Astrocyte (in vitro differentiated cells and primary cell): ENCODE data around the gene AOAH. TPM values are rescaled to one million over a fixed set of nuclear protein-coding genes. Genes with fewer than 3 reads are reported as not detected.
"Not testable (repeated sequence)": the region's sequence is repeated elsewhere in the genome, so short reads cannot be mapped to it uniquely, and the experiment has no call there.

Experiments
- DNase-seq: peaks from one replicate; pipeline ENCODE4 v3.0.0-alpha.2; 2010; ENCODE audit warnings: low read depth
- FAIRE-seq: peaks from 2 replicates; lab custom pipeline; 2011; peaks lifted over from hg19 to GRCh38; lab: Jason Lieb, UNC
- H2AFZ ChIP-seq: 2 replicates; pipeline ENCODE4 v1.6.0; 2012; ENCODE audit warnings: low read depth, low read length, inconsistent platforms
- H3K27ac ChIP-seq: 2 replicates; pipeline ENCODE4 v1.5.1; 2011; ENCODE audit warnings: low read depth, low read length, inconsistent platforms
- H3K27me3 ChIP-seq: 2 replicates; pipeline ENCODE4 v1.6.0; 2011; ENCODE audit warnings: low read length, inconsistent platforms; ENCODE audit not compliant: insufficient read depth
- H3K36me3 ChIP-seq: 2 replicates; pipeline ENCODE4 v1.5.1; 2011; ENCODE audit warnings: low read length, inconsistent platforms; ENCODE audit not compliant: insufficient read depth
- H3K4me1 ChIP-seq: 2 replicates; pipeline ENCODE4 v1.5.1; 2011; ENCODE audit warnings: low read length, inconsistent platforms; ENCODE audit not compliant: insufficient read depth
- H3K4me2 ChIP-seq: 2 replicates; pipeline ENCODE4 v1.6.0; 2012; ENCODE audit warnings: low read length, inconsistent platforms
- H3K4me3 ChIP-seq: 2 replicates; pipeline ENCODE4 v1.5.1; 2011; ENCODE audit warnings: low read depth, mild to moderate bottlenecking, low read length, inconsistent platforms; ENCODE audit not compliant: insufficient read depth
- H3K79me2 ChIP-seq: 2 replicates; pipeline ENCODE4 v1.6.0; 2012; ENCODE audit warnings: mild to moderate bottlenecking, low read length, inconsistent platforms; ENCODE audit not compliant: insufficient read depth
- H3K9ac ChIP-seq: 2 replicates; pipeline ENCODE4 v1.6.0; 2012; ENCODE audit warnings: mild to moderate bottlenecking, low read length, inconsistent platforms
- H3K9me3 ChIP-seq: 2 replicates; pipeline ENCODE4 v1.5.1; 2012; ENCODE audit warnings: low read depth, mild to moderate bottlenecking, low read length, inconsistent platforms; ENCODE audit not compliant: insufficient read depth
- H4K20me1 ChIP-seq: 2 replicates; pipeline ENCODE4 v1.6.0; 2012; ENCODE audit warnings: low read length, inconsistent platforms; ENCODE audit not compliant: insufficient read depth
- H3K27ac Mint-ChIP-seq: one replicate; pipeline ENCODE4 v1.8.0; 2021; ENCODE audit warnings: mild to moderate bottlenecking, mixed read lengths; ENCODE audit not compliant: unreplicated experiment
- H3K27me3 Mint-ChIP-seq: one replicate; pipeline ENCODE4 v1.8.0; 2021; ENCODE audit warnings: low read depth, mixed read lengths; ENCODE audit not compliant: unreplicated experiment
- H3K36me3 Mint-ChIP-seq: one replicate; pipeline ENCODE4 v1.8.0; 2021; ENCODE audit warnings: low read depth, mixed read lengths; ENCODE audit not compliant: unreplicated experiment
- H3K4me1 Mint-ChIP-seq: one replicate; pipeline ENCODE4 v1.8.0; 2021; ENCODE audit warnings: low read depth, mixed read lengths; ENCODE audit not compliant: unreplicated experiment
- H3K4me3 Mint-ChIP-seq: one replicate; pipeline ENCODE4 v1.8.0; 2021; ENCODE audit warnings: mild to moderate bottlenecking, moderate library complexity, mixed read lengths; ENCODE audit not compliant: unreplicated experiment
- H3K9me3 Mint-ChIP-seq: one replicate; pipeline ENCODE4 v1.8.0; 2021; ENCODE audit warnings: mild to moderate bottlenecking, mixed read lengths; ENCODE audit not compliant: unreplicated experiment
- CTCF ChIP-seq: IDR thresholded peaks from 2 replicates; pipeline ENCODE4 v1.5.1; 2011; ENCODE audit warnings: low read depth, mild to moderate bottlenecking, inconsistent platforms, low read length, moderate library complexity; ENCODE audit not compliant: insufficient read depth
- EZH2 ChIP-seq: IDR thresholded peaks from 2 replicates; pipeline ENCODE4 v1.6.1; 2012; ENCODE audit warnings: mild to moderate bottlenecking, low read length, inconsistent platforms; ENCODE audit not compliant: insufficient read depth
- total RNA-seq: library from RNA; stranded (reverse); gene quantifications from 2 replicates; pipeline ENCODE4 v1.2.1, GENCODE V29; 2021

The AOAH gene
- total RNA-seq, 1 donor from 2014 or later: not detected

GRCh38 chr7:36506130-36506798 lies 218.0 kb downstream of the AOAH start:
- Histone ChIP-seq H3K4me1 (no peaks in the 10 kb centered on the region), H3K27me3 (no peaks in the 10 kb centered on the region), H3K4me2 (no peak overlapping the region), H3K27ac (no peak overlapping the region), H3K9me3 (no peaks in the 10 kb centered on the region), H4K20me1 (no peaks in the 10 kb centered on the region), H3K79me2 (no peaks in the 10 kb centered on the region), H2AFZ (no peak overlapping the region), H3K36me3 (no peaks in the 10 kb centered on the region), H3K4me3 (no peak overlapping the region), H3K9ac (no peak overlapping the region)
- Mint-ChIP-seq H3K36me3 (no peaks in the 10 kb centered on the region), H3K9me3 (peaks cover 4% of the 10 kb centered on the region), H3K27ac (no peak overlapping the region), H3K27me3 (peaks cover 5% of the 10 kb centered on the region), H3K4me3 (no peak overlapping the region), H3K4me1 (peaks cover 9% of the 10 kb centered on the region)
- TF ChIP-seq CTCF (no peak), EZH2 (no peak)
- FAIRE-seq (no peak), DNase-seq (no peak)

- H3K4me3 ChIP-seq, DNase-seq, H3K36me3 ChIP-seq, H3K9me3 Mint-ChIP-seq, H3K27ac ChIP-seq, H3K9ac ChIP-seq, H3K27me3 Mint-ChIP-seq, H3K4me2 ChIP-seq, H3K4me1 ChIP-seq, H3K4me3 Mint-ChIP-seq, H3K27me3 ChIP-seq, H3K4me1 Mint-ChIP-seq, H3K9me3 ChIP-seq, H2AFZ ChIP-seq, H3K27ac Mint-ChIP-seq, H3K79me2 ChIP-seq, H4K20me1 ChIP-seq, FAIRE-seq, H3K36me3 Mint-ChIP-seq: not testable (repeated sequence)
These were observed 219.7 kb downstream of the AOAH start for GRCh38 chr7:36504617-36505016.

GRCh38 chr7:36504216-36504615 lies 220.1 kb downstream of the AOAH start:
- not testable (repeated sequence) for H3K4me1 Mint-ChIP-seq, H3K27ac Mint-ChIP-seq, H4K20me1 ChIP-seq, DNase-seq, H3K36me3 Mint-ChIP-seq, H3K9me3 Mint-ChIP-seq, H3K4me3 ChIP-seq, H3K36me3 ChIP-seq, FAIRE-seq, H3K9ac ChIP-seq, H3K79me2 ChIP-seq, H3K9me3 ChIP-seq, H2AFZ ChIP-seq, H3K27me3 Mint-ChIP-seq, H3K4me3 Mint-ChIP-seq, H3K27ac ChIP-seq, H3K4me1 ChIP-seq, H3K4me2 ChIP-seq, H3K27me3 ChIP-seq
